ENCODE measurements around the gene TMEM87B.

TMEM87B gene

DNA sequence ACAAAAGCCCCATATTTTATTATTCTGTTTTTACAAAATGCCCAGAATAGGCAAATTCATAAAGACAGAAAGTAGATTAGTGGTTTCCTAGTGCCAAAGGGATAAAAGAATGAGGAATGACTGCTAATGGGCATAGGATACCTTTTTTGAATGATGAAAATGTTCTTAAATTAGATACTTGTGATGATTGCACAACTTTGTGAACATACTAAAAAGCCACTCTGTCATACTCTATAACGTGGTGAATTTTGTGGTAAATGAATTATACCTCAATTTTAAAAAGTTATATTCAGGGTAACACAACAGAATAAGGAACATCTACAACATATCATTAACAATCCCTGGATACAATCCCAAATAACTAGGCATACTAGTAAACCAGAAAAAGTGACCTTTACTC lies 74.0 kb downstream of the TMEM87B start:
- TF ChIP-seq EZH2phosphoT487 (IDR thresholded peaks at IDR 0.05; ENCODE audit: low read length) (no peak), EZH2 (optimal IDR thresholded peaks at IDR 0.05; ENCODE audit: low read depth, low read length) (no peak)
- TF ChIP-seq, protein P1, sequence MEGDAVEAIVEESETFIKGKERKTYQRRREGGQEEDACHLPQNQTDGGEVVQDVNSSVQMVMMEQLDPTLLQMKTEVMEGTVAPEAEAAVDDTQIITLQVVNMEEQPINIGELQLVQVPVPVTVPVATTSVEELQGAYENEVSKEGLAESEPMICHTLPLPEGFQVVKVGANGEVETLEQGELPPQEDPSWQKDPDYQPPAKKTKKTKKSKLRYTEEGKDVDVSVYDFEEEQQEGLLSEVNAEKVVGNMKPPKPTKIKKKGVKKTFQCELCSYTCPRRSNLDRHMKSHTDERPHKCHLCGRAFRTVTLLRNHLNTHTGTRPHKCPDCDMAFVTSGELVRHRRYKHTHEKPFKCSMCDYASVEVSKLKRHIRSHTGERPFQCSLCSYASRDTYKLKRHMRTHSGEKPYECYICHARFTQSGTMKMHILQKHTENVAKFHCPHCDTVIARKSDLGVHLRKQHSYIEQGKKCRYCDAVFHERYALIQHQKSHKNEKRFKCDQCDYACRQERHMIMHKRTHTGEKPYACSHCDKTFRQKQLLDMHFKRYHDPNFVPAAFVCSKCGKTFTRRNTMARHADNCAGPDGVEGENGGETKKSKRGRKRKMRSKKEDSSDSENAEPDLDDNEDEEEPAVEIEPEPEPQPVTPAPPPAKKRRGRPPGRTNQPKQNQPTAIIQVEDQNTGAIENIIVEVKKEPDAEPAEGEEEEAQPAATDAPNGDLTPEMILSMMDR (IDR thresholded peaks at IDR 0.05; ENCODE audit: low read length) = no peak
- H4K20me1 ChIP-seq (ENCODE audit: insufficient read depth, low read length) = no peaks in the 10 kb centered on the region
- no peak overlapping the region for H3K27ac ChIP-seq (ENCODE audit: low read length)
- H3K4me1 ChIP-seq (ENCODE audit: low read length) = peaks cover 7% of the 10 kb centered on the region; the same call in 1 of the 2 replicates
- no peaks in the 10 kb centered on the region for H3K27me3 ChIP-seq (replicated peaks; ENCODE audit: insufficient read depth, low read length)
- no peak overlapping the region for H3K4me2 ChIP-seq (ENCODE audit: low read depth, low read length)
- DNase-seq = no peak
- no peaks in the 10 kb centered on the region for H3K9me2 ChIP-seq (replicated peaks; ENCODE audit: insufficient read depth, low read length)
- H3K4me3 ChIP-seq (ENCODE audit: low read length) = no peak overlapping the region
- no peak overlapping the region for H3K9ac ChIP-seq (ENCODE audit: low read length)
- no peaks in the 10 kb centered on the region for H3K36me3 ChIP-seq (replicated peaks; ENCODE audit: insufficient read depth, low read length)
- H2AFZ ChIP-seq (ENCODE audit: low read length) = no peak overlapping the region
- H3K79me2 ChIP-seq (ENCODE audit: low read length) = no peaks in the 10 kb centered on the region
- no peaks in the 10 kb centered on the region for H3K9me3 ChIP-seq (replicated peaks; ENCODE audit: insufficient read depth, low read length)
- H3F3A ChIP-seq (ENCODE audit: insufficient read depth, low read length) = no peaks in the 10 kb centered on the region

DNA sequence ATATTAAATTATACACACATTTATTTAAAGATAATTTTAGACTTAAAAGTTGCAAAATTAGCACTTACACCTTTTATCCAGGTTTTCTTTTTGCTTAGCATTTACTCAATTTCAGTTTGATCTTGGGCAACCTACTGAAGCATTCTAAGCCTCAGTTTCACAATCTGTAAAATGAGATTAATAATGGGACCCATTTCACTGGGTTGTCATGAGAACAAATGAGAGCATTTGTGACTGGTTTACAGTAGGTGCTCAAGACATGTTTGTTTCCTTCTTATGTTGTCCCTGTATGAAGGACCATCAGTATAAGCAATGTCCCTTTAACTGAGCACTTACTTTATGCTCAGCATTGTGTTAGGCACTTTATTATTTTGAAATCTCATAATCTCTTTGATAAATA lies 78.3 kb downstream of the TMEM87B start:
- no peak overlapping the region for H3K4me2 ChIP-seq (ENCODE audit: low read depth, low read length)
- no peaks in the 10 kb centered on the region for H3K9me3 ChIP-seq (replicated peaks; ENCODE audit: insufficient read depth, low read length)
- no peaks in the 10 kb centered on the region for H3K9me2 ChIP-seq (replicated peaks; ENCODE audit: insufficient read depth, low read length)
- H3K79me2 ChIP-seq (ENCODE audit: low read length) = no peaks in the 10 kb centered on the region
- H2AFZ ChIP-seq (ENCODE audit: low read length) = no peak overlapping the region
- no peaks in the 10 kb centered on the region for H4K20me1 ChIP-seq (ENCODE audit: insufficient read depth, low read length)
- no peaks in the 10 kb centered on the region for H3F3A ChIP-seq (ENCODE audit: insufficient read depth, low read length)
- H3K36me3 ChIP-seq (replicated peaks; ENCODE audit: insufficient read depth, low read length) = no peaks in the 10 kb centered on the region
- no peak for TF ChIP-seq EZH2 (optimal IDR thresholded peaks at IDR 0.05; ENCODE audit: low read depth, low read length)
- no peak overlapping the region for H3K9ac ChIP-seq (ENCODE audit: low read length)
- no peak for DNase-seq
- no peak overlapping the region for H3K27ac ChIP-seq (ENCODE audit: low read length)
- no peaks in the 10 kb centered on the region for H3K27me3 ChIP-seq (replicated peaks; ENCODE audit: insufficient read depth, low read length)
- H3K4me3 ChIP-seq (ENCODE audit: low read length) = no peak overlapping the region
- H3K4me1 ChIP-seq (ENCODE audit: low read length) = peaks cover 10% of the 10 kb centered on the region; the same call in 1 of the 2 replicates

DNA sequence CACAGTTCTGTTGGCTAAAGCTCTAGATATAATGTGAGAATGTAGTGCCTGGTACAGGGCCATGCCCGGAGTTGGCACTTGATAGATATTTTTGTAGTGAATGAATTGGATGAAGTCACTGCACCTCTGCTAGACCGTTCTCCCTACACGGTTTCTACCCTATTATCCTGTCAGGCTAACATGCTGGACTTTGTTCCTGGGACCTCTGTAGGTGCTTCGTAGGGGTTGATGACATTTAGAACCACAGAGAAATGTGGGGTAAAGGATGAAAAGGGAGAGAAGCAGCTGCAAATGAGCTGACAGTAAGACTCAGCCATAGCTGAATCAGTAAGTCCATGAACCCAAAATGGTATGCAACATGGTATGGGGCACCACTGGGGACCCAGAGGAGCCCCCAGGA lies 79.1 kb downstream of the TMEM87B start:
- peaks cover 10% of the 10 kb centered on the region; the same call in 1 of the 2 replicates for H3K4me1 ChIP-seq (ENCODE audit: low read length)

DNA sequence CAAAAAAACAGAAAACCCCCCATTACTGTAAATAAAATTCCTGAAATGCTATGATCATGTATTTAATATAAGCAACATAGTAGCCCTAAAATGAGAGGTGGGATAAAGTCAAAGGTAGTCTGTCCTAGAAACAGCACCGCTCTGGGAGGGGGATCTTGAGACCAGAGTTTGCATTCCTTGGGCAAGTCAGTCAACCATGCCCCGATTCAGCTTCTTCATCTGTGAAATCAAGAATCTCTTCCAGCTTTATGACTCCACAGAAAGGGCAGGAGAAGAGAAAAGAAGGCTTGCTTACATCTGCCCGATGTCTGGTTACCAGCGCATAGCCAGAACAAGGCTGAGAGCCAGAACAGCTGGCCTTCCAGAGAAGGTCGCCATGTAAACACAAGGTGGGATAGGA lies 81.0 kb downstream of the TMEM87B start:
- H3K27ac ChIP-seq (ENCODE audit: low read length) = no peak overlapping the region
- no peaks in the 10 kb centered on the region for H3K79me2 ChIP-seq (ENCODE audit: low read length)
- no peaks in the 10 kb centered on the region for H3K9me3 ChIP-seq (replicated peaks; ENCODE audit: insufficient read depth, low read length)
- no peak overlapping the region for H3K9ac ChIP-seq (ENCODE audit: low read length)
- H3F3A ChIP-seq (ENCODE audit: insufficient read depth, low read length) = no peaks in the 10 kb centered on the region
- H3K27me3 ChIP-seq (replicated peaks; ENCODE audit: insufficient read depth, low read length) = no peaks in the 10 kb centered on the region
- H3K36me3 ChIP-seq (replicated peaks; ENCODE audit: insufficient read depth, low read length) = no peaks in the 10 kb centered on the region
- TF ChIP-seq, protein P1 (IDR thresholded peaks at IDR 0.05; ENCODE audit: low read length) = no peak
- TF ChIP-seq EZH2 (optimal IDR thresholded peaks at IDR 0.05; ENCODE audit: low read depth, low read length) (no peak), EZH2phosphoT487 (IDR thresholded peaks at IDR 0.05; ENCODE audit: low read length) (no peak)
- H3K9me2 ChIP-seq (replicated peaks; ENCODE audit: insufficient read depth, low read length) = no peaks in the 10 kb centered on the region
- H4K20me1 ChIP-seq (ENCODE audit: insufficient read depth, low read length) = no peaks in the 10 kb centered on the region
- no peak overlapping the region for H3K4me3 ChIP-seq (ENCODE audit: low read length)
- H3K4me2 ChIP-seq (ENCODE audit: low read depth, low read length) = no peak overlapping the region
- peaks cover 10% of the 10 kb centered on the region; the same call in 1 of the 2 replicates for H3K4me1 ChIP-seq (ENCODE audit: low read length)
- no peak for DNase-seq
- no peak overlapping the region for H2AFZ ChIP-seq (ENCODE audit: low read length)

More for the DNA sequence above, 79.1 kb downstream of the TMEM87B start:
- Histone ChIP-seq H3K79me2 (ENCODE audit: low read length) (no peaks in the 10 kb centered on the region), H3K4me3 (ENCODE audit: low read length) (no peak overlapping the region), H3K27me3 (replicated peaks; ENCODE audit: insufficient read depth, low read length) (no peaks in the 10 kb centered on the region), H3K9ac (ENCODE audit: low read length) (no peak overlapping the region), H3K9me3 (replicated peaks; ENCODE audit: insufficient read depth, low read length) (no peaks in the 10 kb centered on the region), H3K9me2 (replicated peaks; ENCODE audit: insufficient read depth, low read length) (no peaks in the 10 kb centered on the region), H3K27ac (ENCODE audit: low read length) (no peak overlapping the region), H2AFZ (ENCODE audit: low read length) (no peak overlapping the region), H3K4me2 (ENCODE audit: low read depth, low read length) (no peak overlapping the region), H3F3A (ENCODE audit: insufficient read depth, low read length) (no peaks in the 10 kb centered on the region), H4K20me1 (ENCODE audit: insufficient read depth, low read length) (no peaks in the 10 kb centered on the region), H3K36me3 (replicated peaks; ENCODE audit: insufficient read depth, low read length) (no peaks in the 10 kb centered on the region)
- DNase-seq = no peak
- TF ChIP-seq, protein P1 (IDR thresholded peaks at IDR 0.05; ENCODE audit: low read length) = no peak
- TF ChIP-seq EZH2phosphoT487 (IDR thresholded peaks at IDR 0.05; ENCODE audit: low read length) (no peak), EZH2 (optimal IDR thresholded peaks at IDR 0.05; ENCODE audit: low read depth, low read length) (no peak)

All from MM.1S (cell line).